Ovary (tissue), 3 donors: ENCODE results near the gene MAFF.

Experiments
- CTCF ChIP-seq, 3 donors: fragments of 450-650 bp in 2 of 3; fragments of 200-600 bp in 1 of 3; IDR thresholded peaks; one replicate each; pipeline versions ENCODE4 v1.5.1 to v1.8.0; 2016 to 2022; ENCODE audit warnings: antibody characterized with exemption in 3 of 3, mild to moderate bottlenecking in 1 of 3
- EP300 ChIP-seq: sonication (generic); formaldehyde crosslinking; IDR thresholded peaks from one replicate; pipeline ENCODE4 v1.6.1; 2017; ENCODE audit warnings: antibody characterized with exemption
- POLR2A ChIP-seq: fragments of 450-650 bp; IDR thresholded peaks from one replicate; pipeline ENCODE4 v1.6.1; 2017; ENCODE audit warnings: antibody characterized with exemption, mild to moderate bottlenecking, moderate library complexity
- donor health status: DM: no; HTN: no; CAD: no.

GRCh38 chr22:38239101-38239761, 37.4 kb downstream of the MAFF start:
- TF ChIP-seq CTCF (IDR thresholded peaks at IDR 0.05) (no peak), POLR2A (no peak), EP300 (no peak)
